T-helper 1 cell treated with Interleukin-12 subunit alpha and Interleukin-12 subunit beta and Interleukin-4 antibody, amounts not matched to agents 30 μg/mL and 1 μg/mL, for 36 hours (primary cell): ENCODE results near the gene CD3E.

Source experiments
- H3K27ac Mint-ChIP-seq: one replicate; pipeline ENCODE4 v1.8.0; 2021; ENCODE audit warnings: mild to moderate bottlenecking, mixed read lengths
- H3K27me3 Mint-ChIP-seq: one replicate; pipeline ENCODE4 v1.8.0; 2021; ENCODE audit warnings: low read depth, mixed read lengths
- H3K36me3 Mint-ChIP-seq: one replicate; pipeline ENCODE4 v1.8.0; 2021; ENCODE audit warnings: low read depth, mixed read lengths
- H3K4me1 Mint-ChIP-seq: one replicate; pipeline ENCODE4 v1.8.0; 2021; ENCODE audit warnings: low read depth, mixed read lengths
- H3K4me3 Mint-ChIP-seq: one replicate; pipeline ENCODE4 v1.8.0; 2021; ENCODE audit warnings: mild to moderate bottlenecking, moderate library complexity, mixed read lengths
- H3K9me3 Mint-ChIP-seq: one replicate; pipeline ENCODE4 v1.8.0; 2021; ENCODE audit warnings: mixed read lengths

Gene CD3E

GRCh38 chr11:118304568-118305248 is at the start of gene CD3E:
Gene CD3E (plus strand): TSS chr11:118304730. CDS start chr11:118304953, 223 bp downstream.
- H3K4me3 Mint-ChIP-seq = peak within 1 kb of the TSS; percentile 100
- H3K27ac Mint-ChIP-seq = peak within 1 kb of the TSS; percentile 99

GRCh38 chr11:118258410-118258809 is 46.1 kb upstream of the CD3E start:
- H3K4me1 Mint-ChIP-seq = peaks cover 19% of the 10 kb centered on the region
- H3K4me3 Mint-ChIP-seq = no peak overlapping the region
- no peaks in the 10 kb centered on the region for H3K27me3 Mint-ChIP-seq
- no peak overlapping the region for H3K27ac Mint-ChIP-seq
- no peaks in the 10 kb centered on the region for H3K9me3 Mint-ChIP-seq
- peaks cover 29% of the 10 kb centered on the region for H3K36me3 Mint-ChIP-seq

More at GRCh38 chr11:118304568-118305248, at the start of gene CD3E:
- H3K27me3 Mint-ChIP-seq = no peaks in the 10 kb centered on the region
- H3K36me3 Mint-ChIP-seq = peaks cover 44% of the 10 kb centered on the region
- no peaks in the 10 kb centered on the region for H3K9me3 Mint-ChIP-seq
- H3K4me1 Mint-ChIP-seq = peaks cover 47% of the 10 kb centered on the region

- H3K27me3 Mint-ChIP-seq = peaks cover 1% of the 10 kb centered on the region
- peaks cover 26% of the 10 kb centered on the region for H3K4me1 Mint-ChIP-seq
- no peak overlapping the region for H3K27ac Mint-ChIP-seq
- H3K36me3 Mint-ChIP-seq = peaks cover 30% of the 10 kb centered on the region
- no peak overlapping the region for H3K4me3 Mint-ChIP-seq
- H3K9me3 Mint-ChIP-seq = no peaks in the 10 kb centered on the region
Measured at GRCh38 chr11:118259138-118259537, 45.4 kb upstream of the CD3E start.

DNA sequence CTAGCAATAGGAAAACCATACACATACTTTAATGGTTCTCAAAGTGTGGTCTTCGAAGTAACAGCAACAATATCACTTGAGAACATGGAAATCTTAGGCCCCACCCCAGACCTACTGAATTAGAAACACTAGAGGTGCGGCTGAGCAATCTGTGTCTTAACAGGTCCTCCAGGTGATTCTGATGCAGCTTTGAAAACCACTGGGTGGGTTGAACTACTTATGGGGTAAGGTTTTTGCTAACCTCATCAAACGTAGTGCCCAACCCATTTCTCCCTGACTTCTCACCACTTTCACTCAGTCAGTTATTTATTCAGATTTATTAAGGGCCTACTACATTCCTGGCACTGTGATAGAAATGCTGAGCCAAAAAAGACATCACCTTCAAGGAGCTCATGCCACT is 44.2 kb upstream of the CD3E start:
- H3K27ac Mint-ChIP-seq = no peak overlapping the region
- H3K4me1 Mint-ChIP-seq = peaks cover 31% of the 10 kb centered on the region

DNA sequence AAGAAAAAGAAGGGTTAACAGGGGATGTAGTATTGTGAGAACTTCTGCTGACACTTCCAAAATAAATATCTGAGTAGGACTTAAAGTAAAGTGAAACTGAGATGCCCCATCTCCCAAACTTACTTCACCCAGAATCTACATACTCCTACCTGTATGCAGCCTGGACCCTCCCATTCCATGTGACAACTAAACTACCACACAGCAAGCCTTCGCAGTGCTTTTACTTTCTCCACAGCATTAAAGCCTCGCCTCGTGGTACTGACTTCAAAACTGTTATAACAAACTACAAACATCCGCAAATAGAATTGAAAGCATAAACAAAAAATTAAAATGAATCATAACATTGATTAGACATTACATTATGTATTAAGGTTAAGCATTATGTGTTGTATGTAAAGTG is 41.4 kb upstream of the CD3E start:
- H3K27me3 Mint-ChIP-seq = peaks cover 17% of the 10 kb centered on the region
- H3K36me3 Mint-ChIP-seq = peaks cover 23% of the 10 kb centered on the region
- H3K9me3 Mint-ChIP-seq = no peaks in the 10 kb centered on the region
- no peak overlapping the region for H3K27ac Mint-ChIP-seq
- peaks cover 34% of the 10 kb centered on the region for H3K4me1 Mint-ChIP-seq
- peak overlapping the region; percentile 45 for H3K4me3 Mint-ChIP-seq

More for the DNA sequence above, 44.2 kb upstream of the CD3E start:
- H3K27me3 Mint-ChIP-seq = peaks cover 12% of the 10 kb centered on the region
- H3K9me3 Mint-ChIP-seq = no peaks in the 10 kb centered on the region
- H3K36me3 Mint-ChIP-seq = peaks cover 30% of the 10 kb centered on the region
- H3K4me3 Mint-ChIP-seq = no peak overlapping the region

GRCh38 chr11:118263695-118264568 is 40.6 kb upstream of the CD3E start, which contains the start of gene MPZL2:
Gene MPZL2 (minus strand): TSS chr11:118264297. CDS start chr11:118264153, 144 bp downstream.
- peak within 1 kb of the TSS; percentile 65 for H3K27ac Mint-ChIP-seq
- H3K4me3 Mint-ChIP-seq = peak within 1 kb of the TSS; percentile 80
- H3K4me1 Mint-ChIP-seq = peaks cover 31% of the 10 kb centered on the region
- H3K9me3 Mint-ChIP-seq = no peaks in the 10 kb centered on the region
- peaks cover 17% of the 10 kb centered on the region for H3K36me3 Mint-ChIP-seq
- H3K27me3 Mint-ChIP-seq = peaks cover 23% of the 10 kb centered on the region

GRCh38 chr11:118264569-118265465 is 39.7 kb upstream of the CD3E start:
- H3K36me3 Mint-ChIP-seq = peaks cover 11% of the 10 kb centered on the region
- peak overlapping the region; percentile 65 for H3K27ac Mint-ChIP-seq
- H3K27me3 Mint-ChIP-seq = peaks cover 28% of the 10 kb centered on the region
- peaks cover 31% of the 10 kb centered on the region for H3K4me1 Mint-ChIP-seq
- no peaks in the 10 kb centered on the region for H3K9me3 Mint-ChIP-seq
- peak overlapping the region; percentile 80 for H3K4me3 Mint-ChIP-seq

DNA sequence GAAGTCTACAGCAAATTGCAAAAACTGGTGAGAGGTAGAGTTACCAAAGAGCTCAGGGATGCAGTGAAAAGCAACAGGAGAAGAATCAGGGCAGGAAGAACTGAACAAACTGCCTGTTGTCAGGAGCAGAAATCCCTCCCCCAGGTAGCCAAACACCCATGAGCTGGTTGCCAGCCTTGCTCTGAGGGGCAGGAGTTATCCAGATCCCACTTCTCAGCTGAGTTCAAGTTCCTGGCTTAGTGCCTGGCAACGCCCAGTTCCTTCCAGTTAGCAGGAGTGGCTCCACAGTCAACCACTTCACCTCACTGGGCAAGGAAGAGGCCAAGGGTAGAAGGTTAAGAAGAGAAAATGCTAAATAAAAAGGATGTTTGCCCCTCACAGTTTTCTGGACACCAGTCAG is 38.6 kb upstream of the CD3E start:
- peaks cover 29% of the 10 kb centered on the region for H3K27me3 Mint-ChIP-seq

DNA sequence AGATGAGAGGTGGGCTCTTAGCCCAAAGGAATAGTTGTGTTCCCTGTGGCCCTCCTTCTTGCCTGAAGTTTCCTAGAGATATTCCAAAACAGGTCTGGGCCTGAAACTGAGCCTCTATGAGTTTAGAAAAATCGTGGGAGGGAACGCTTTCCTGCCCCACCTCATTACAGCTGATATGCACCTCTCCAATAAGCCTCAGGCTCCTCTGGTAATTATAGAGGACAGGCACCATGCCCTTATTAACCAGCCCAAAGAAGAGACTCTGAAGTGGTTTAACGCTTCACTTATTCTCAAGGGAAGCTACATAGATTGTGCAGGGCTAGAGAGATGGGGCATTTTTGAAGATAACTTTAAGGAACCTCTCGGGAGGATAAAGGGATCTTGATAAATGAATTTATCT is 37.0 kb upstream of the CD3E start:
- H3K27me3 Mint-ChIP-seq = peaks cover 29% of the 10 kb centered on the region
- H3K4me3 Mint-ChIP-seq = no peak overlapping the region
- H3K9me3 Mint-ChIP-seq = no peaks in the 10 kb centered on the region
- peaks cover 30% of the 10 kb centered on the region for H3K4me1 Mint-ChIP-seq
- no peak overlapping the region for H3K27ac Mint-ChIP-seq
- H3K36me3 Mint-ChIP-seq = peaks cover 2% of the 10 kb centered on the region

More for the DNA sequence above, 38.6 kb upstream of the CD3E start:
- peaks cover 29% of the 10 kb centered on the region for H3K4me1 Mint-ChIP-seq
- peaks cover 7% of the 10 kb centered on the region for H3K36me3 Mint-ChIP-seq
- no peak overlapping the region for H3K4me3 Mint-ChIP-seq
- H3K9me3 Mint-ChIP-seq = no peaks in the 10 kb centered on the region
- H3K27ac Mint-ChIP-seq = no peak overlapping the region

- H3K27me3 Mint-ChIP-seq = peaks cover 12% of the 10 kb centered on the region
- H3K4me3 Mint-ChIP-seq = no peak overlapping the region
- no peak overlapping the region for H3K27ac Mint-ChIP-seq
- H3K9me3 Mint-ChIP-seq = no peaks in the 10 kb centered on the region
- H3K4me1 Mint-ChIP-seq = peaks cover 29% of the 10 kb centered on the region
- no peaks in the 10 kb centered on the region for H3K36me3 Mint-ChIP-seq
Measured at GRCh38 chr11:118272001-118272400, 32.5 kb upstream of the CD3E start.

DNA sequence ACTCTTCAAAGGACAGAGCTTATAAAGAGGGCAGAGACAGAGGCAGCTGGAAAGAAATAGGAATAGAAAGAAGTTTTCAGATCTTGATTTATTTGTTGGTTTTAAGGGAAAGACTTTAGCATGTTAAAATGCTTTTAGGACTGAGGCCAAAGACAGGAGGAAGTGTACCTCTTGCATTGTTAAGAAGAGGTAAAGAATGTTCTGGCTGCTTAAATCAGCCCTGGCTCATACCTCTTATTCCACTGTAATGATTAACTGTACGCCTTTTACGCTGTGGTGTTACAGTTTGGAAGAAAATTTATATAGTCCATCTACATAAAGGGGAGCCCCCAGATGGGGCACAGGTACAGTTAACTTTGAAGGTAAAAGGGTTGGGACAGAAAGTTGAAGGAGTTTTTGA is 30.3 kb upstream of the CD3E start:
- Mint-ChIP-seq H3K4me1 (peaks cover 40% of the 10 kb centered on the region), H3K27ac (no peak overlapping the region), H3K36me3 (no peaks in the 10 kb centered on the region), H3K27me3 (peaks cover 7% of the 10 kb centered on the region), H3K4me3 (no peak overlapping the region), H3K9me3 (no peaks in the 10 kb centered on the region)

DNA sequence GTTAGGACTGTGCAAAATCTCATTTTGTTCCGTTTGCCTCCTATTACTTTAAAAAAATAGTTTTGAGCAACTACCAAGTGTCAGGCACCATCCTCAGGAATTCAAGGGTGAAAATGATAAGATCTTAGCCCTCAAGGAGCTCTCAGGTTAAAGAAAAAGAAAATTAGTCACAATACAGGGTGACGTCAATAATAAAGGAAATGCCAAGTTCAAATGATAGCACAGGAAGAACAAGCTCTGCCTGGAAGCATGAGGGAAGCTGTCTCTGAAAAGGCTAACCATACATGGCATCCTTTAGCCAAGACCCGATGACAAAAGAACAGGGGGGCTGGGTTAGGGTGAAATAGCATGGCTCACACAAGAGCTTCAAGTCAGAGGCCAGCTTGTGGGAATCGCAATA is 29.4 kb upstream of the CD3E start:
- H3K4me1 Mint-ChIP-seq = peaks cover 44% of the 10 kb centered on the region
- H3K36me3 Mint-ChIP-seq = no peaks in the 10 kb centered on the region
- no peaks in the 10 kb centered on the region for H3K9me3 Mint-ChIP-seq
- no peak overlapping the region for H3K27ac Mint-ChIP-seq
- no peaks in the 10 kb centered on the region for H3K27me3 Mint-ChIP-seq
- H3K4me3 Mint-ChIP-seq = no peak overlapping the region

DNA sequence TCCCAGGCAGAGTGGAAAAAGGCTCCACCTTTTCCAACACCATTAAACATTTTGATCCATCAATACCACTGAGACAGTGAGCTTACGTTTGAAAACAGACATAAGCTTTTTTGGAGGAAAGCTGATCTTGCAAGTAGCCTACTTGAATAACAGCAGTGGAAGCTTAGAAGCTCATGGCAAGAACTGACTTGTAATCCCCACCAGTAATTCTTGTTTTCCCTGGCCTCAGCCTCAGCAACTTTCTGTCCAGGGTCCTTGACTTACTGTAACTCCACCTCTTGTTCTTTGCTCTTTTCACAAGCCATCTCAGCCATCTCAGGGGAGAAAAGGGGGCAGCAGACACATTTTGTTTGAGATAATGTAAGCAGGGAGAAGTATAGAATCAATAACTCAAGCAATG is 28.1 kb upstream of the CD3E start:
- no peaks in the 10 kb centered on the region for H3K27me3 Mint-ChIP-seq
- H3K9me3 Mint-ChIP-seq = no peaks in the 10 kb centered on the region
- H3K27ac Mint-ChIP-seq = peak overlapping the region; percentile 0
- peaks cover 49% of the 10 kb centered on the region for H3K4me1 Mint-ChIP-seq
- H3K4me3 Mint-ChIP-seq = no peak overlapping the region
- H3K36me3 Mint-ChIP-seq = no peaks in the 10 kb centered on the region

GRCh38 chr11:118277312-118277711 is 27.2 kb upstream of the CD3E start:
- H3K36me3 Mint-ChIP-seq = no peaks in the 10 kb centered on the region
- no peak overlapping the region for H3K4me3 Mint-ChIP-seq
- H3K27me3 Mint-ChIP-seq = no peaks in the 10 kb centered on the region
- H3K27ac Mint-ChIP-seq = peak overlapping the region; percentile 0
- no peaks in the 10 kb centered on the region for H3K9me3 Mint-ChIP-seq
- peaks cover 49% of the 10 kb centered on the region for H3K4me1 Mint-ChIP-seq
